ENCODE data around the gene PIAS1.

DNA sequence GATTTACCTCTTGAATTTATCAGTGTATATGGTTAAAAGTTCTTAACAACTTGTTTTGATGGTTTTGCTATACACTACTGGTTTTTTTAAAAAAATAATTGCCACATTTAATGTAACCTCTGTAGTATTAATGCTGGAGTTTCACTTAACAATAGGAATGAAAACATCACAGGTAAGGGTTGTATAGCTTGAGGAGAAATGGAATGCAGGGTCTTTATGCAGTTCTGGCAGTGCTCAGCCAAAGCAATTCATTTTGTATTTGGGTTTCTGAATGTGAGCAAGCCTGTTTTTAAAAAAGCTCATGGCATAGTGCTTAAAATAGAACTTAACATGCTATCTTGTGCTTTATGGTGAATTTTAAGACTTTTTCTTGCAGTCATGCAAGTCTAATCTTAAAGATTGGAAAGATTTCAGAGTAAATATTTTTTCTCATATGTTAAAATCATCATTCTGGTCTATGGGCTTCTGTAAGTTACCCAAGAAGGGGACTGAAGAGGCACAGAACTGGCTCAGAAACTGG, 8.9 kb downstream of the PIAS1 start:
- TF ChIP-seq, protein P1, sequence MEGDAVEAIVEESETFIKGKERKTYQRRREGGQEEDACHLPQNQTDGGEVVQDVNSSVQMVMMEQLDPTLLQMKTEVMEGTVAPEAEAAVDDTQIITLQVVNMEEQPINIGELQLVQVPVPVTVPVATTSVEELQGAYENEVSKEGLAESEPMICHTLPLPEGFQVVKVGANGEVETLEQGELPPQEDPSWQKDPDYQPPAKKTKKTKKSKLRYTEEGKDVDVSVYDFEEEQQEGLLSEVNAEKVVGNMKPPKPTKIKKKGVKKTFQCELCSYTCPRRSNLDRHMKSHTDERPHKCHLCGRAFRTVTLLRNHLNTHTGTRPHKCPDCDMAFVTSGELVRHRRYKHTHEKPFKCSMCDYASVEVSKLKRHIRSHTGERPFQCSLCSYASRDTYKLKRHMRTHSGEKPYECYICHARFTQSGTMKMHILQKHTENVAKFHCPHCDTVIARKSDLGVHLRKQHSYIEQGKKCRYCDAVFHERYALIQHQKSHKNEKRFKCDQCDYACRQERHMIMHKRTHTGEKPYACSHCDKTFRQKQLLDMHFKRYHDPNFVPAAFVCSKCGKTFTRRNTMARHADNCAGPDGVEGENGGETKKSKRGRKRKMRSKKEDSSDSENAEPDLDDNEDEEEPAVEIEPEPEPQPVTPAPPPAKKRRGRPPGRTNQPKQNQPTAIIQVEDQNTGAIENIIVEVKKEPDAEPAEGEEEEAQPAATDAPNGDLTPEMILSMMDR (IDR thresholded peaks at IDR 0.05; ENCODE audit: low read length), result no peak
- TF ChIP-seq EZH2 (optimal IDR thresholded peaks at IDR 0.05; ENCODE audit: low read depth, low read length), result no peak
